Mucosa of descending colon (tissue), 3 donors: Measurements from ENCODE around the gene SLC51B. TPM values are rescaled to one million over a fixed set of nuclear protein-coding genes. Genes with fewer than 3 reads are reported as not detected.

Experiments used
- ATAC-seq: fragments of 200-7000 bp; cut with Tn5 transposase; one replicate; pipeline ENCODE4 v1.9.1; 2020; ENCODE audit warnings: mild to moderate bottlenecking, moderate library complexity
- DNase-seq, 3 donors: peaks; one replicate each; pipeline ENCODE4 v3.0.0-alpha.2; 2020
- H3K36me3 ChIP-seq: fragments of 200-600 bp; one replicate; pipeline ENCODE4 v1.8.0; 2021; ENCODE audit warnings: low read depth, mild to moderate bottlenecking
- H3K4me1 ChIP-seq: fragments of 200-600 bp; one replicate; pipeline ENCODE4 v1.8.0; 2021; ENCODE audit warnings: low read depth, mild to moderate bottlenecking
- H3K4me3 ChIP-seq: fragments of 200-600 bp; one replicate; pipeline ENCODE4 v1.8.0; 2021; ENCODE audit warnings: mild to moderate bottlenecking
- H3K9me3 ChIP-seq: fragments of 200-600 bp; one replicate; pipeline ENCODE4 v1.8.0; 2021; ENCODE audit warnings: mild to moderate bottlenecking
- intact Hi-C, 2 donors: fragments of 100-400 bp; cut with DNase I in 1 of 2; cut with micrococcal nuclease in 1 of 2; formaldehyde crosslinking; loops; one replicate each; pipeline versions ENCODE4 v1.11.0 to v1.11.1; 2022; cut with DNase I, micrococcal nuclease
- total RNA-seq, 3 donors: library from RNA; stranded (reverse); fragmentation: NEBNext Ultra II Directional in 2 of 3; extraction: Animal tissue kit (Norgen Biotek cat#: 25700) in 2 of 3; gene quantifications; one replicate each; pipeline versions ENCODE4 v1.2.1 to v1.2.4, GENCODE V29; 2021 to 2023
- TF ChIP-seq, protein P1 (sequence below): fragments of 200-600 bp; IDR thresholded peaks from one replicate; pipeline ENCODE4 v1.8.0; 2022; ENCODE audit warnings: antibody characterized with exemption, mild to moderate bottlenecking
- donor health status: DM: no; HTN: no; CAD: no; lungs with moderate emphysema.
- donor health status: DM: no; HTN: no; CAD: no.
- donor health status: DM: no; HTN: yes; CAD: no.

The SLC51B gene
- total RNA-seq, 3 donors from 2014 or later = 70.1 to 157 (median 76.2) TPM

DNA sequence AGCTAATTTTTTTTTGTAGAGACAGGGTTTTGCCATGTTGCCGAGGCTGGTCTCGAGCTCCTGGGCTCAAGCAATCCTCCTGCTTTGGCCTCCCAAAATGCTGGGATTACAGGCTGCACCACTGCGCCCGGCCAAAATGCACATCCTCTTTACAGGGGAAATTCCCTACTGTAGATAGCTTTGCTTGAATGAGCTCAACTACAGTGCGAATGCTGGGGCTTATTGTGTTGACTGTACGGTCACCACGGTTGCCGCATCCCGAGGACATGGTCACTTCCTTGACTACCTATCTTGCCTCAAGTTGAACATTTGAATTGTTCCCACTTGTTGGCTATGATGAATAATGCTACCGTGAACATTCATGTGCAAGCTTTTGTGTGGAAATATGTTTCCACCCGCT, 10.5 kb upstream of the SLC51B start:
- ATAC-seq (no peak), DNase-seq (no peak)
- H3K9me3 ChIP-seq = no peaks in the 10 kb centered on the region
- H3K36me3 ChIP-seq = no peaks in the 10 kb centered on the region
- TF ChIP-seq, protein P1, sequence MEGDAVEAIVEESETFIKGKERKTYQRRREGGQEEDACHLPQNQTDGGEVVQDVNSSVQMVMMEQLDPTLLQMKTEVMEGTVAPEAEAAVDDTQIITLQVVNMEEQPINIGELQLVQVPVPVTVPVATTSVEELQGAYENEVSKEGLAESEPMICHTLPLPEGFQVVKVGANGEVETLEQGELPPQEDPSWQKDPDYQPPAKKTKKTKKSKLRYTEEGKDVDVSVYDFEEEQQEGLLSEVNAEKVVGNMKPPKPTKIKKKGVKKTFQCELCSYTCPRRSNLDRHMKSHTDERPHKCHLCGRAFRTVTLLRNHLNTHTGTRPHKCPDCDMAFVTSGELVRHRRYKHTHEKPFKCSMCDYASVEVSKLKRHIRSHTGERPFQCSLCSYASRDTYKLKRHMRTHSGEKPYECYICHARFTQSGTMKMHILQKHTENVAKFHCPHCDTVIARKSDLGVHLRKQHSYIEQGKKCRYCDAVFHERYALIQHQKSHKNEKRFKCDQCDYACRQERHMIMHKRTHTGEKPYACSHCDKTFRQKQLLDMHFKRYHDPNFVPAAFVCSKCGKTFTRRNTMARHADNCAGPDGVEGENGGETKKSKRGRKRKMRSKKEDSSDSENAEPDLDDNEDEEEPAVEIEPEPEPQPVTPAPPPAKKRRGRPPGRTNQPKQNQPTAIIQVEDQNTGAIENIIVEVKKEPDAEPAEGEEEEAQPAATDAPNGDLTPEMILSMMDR = no peak
- intact Hi-C loops = loop anchor here in 1 of 2 donors (10.0 kb wide), 1 partner anchor 50 kb away; no protein-coding TSS in a partner anchor
- no peak overlapping the region for H3K4me3 ChIP-seq
- peaks cover 8% of the 10 kb centered on the region for H3K4me1 ChIP-seq

DNA sequence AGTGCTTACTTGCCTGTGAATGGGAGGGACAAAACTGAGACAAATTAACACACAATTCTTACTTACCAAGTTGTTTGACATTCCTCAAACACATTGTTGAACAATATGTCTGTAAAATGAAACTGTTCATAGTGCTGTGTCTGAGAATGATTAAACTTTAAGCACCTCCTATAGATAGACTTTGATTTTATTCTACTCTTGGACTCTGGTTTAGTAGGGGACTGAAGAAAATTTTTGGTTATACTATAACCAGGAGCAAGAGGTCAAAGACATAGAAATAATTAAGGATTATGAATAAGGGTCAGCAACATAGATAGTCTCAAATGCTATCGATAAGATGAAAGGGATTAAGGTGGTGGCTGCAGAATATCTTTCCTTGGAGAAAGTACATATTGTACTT, 7.9 kb upstream of the SLC51B start:
- peaks cover 12% of the 10 kb centered on the region for H3K4me1 ChIP-seq
- no peaks in the 10 kb centered on the region for H3K9me3 ChIP-seq
- no peaks in the 10 kb centered on the region for H3K36me3 ChIP-seq
- DNase-seq (no peak), ATAC-seq (peak; percentile 46)
- TF ChIP-seq, protein P1 = no peak
- H3K4me3 ChIP-seq = no peak overlapping the region
- intact Hi-C loops = loop anchor here in 1 of 2 donors (10.0 kb wide), 1 partner anchor 47 kb away; no protein-coding TSS in a partner anchor

DNA sequence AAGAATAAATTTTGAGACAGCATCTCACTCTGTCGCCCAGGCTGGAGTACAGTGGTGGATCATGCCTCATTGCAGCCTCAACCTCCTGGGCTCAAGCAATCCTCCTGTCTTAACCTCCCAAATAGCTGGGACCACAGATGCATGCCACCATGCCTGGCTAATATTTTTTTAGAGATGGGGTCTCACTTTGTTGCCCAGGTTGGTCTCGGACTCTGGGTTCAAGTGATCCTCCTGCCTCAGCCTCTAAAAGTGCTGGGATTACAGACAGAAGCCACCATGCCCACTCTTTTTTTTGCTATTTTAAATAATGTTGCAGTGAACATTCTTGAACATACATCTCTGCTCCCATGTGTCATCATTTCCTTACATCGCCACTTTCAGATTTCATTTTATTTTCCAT, 6.8 kb upstream of the SLC51B start:
- ATAC-seq = no peak
- Histone ChIP-seq H3K4me3 (no peak overlapping the region), H3K4me1 (peaks cover 13% of the 10 kb centered on the region), H3K36me3 (no peaks in the 10 kb centered on the region), H3K9me3 (no peaks in the 10 kb centered on the region)
- TF ChIP-seq, protein P1 = no peak
- intact Hi-C loops = loop anchor here in 1 of 2 donors (10.0 kb wide), 1 partner anchor 46 kb away; no protein-coding TSS in a partner anchor
- no peak for DNase-seq

DNA sequence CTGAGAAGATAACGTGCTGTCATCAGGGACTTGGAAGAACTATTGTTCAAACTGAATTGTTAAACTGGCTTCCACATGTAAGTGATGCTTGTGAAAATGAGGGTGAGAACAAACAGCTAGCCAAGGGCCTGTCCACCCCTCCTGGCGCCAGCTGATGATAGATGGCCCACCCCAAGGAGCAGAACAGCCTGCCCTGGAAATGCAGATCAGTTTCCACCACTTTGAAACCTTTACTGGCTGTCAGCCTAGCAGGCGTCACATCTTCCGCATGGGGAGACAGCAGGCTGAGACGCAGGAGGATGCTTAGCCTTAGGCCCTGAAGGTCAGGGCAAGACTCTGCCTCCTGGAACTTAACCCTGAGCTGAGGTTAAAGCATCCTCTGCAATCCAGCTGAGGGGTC, 6.4 kb upstream of the SLC51B start:
- DNase-seq (no peak), ATAC-seq (no peak)
- TF ChIP-seq, protein P1 = no peak
- no peak overlapping the region for H3K4me3 ChIP-seq
- intact Hi-C loops = loop anchor here in 1 of 2 donors (10.0 kb wide), 1 partner anchor 46 kb away; no protein-coding TSS in a partner anchor
- H3K36me3 ChIP-seq = no peaks in the 10 kb centered on the region
- peaks cover 16% of the 10 kb centered on the region for H3K4me1 ChIP-seq
- H3K9me3 ChIP-seq = no peaks in the 10 kb centered on the region

DNA sequence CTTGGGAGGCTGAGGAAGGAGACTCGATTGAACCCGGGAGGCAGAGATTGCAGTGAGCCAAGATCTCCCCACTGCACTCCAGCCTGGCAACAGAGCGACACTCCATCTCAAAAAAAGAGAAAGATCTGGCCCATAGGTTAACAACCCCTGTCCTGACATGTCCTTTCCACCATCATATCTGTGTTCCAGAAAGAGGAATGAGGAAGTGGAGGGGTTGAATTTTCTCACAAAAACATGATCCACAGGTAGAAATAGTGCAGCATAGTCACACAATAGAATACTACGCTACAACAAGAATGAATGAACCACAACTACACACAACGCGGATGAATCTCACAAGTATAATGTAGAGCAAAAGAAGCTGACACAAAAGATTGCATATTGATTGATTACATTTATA, 4.7 kb upstream of the SLC51B start:
- H3K4me1 ChIP-seq = peaks cover 23% of the 10 kb centered on the region
- no peak overlapping the region for H3K4me3 ChIP-seq
- ATAC-seq (no peak), DNase-seq (no peak)
- no peaks in the 10 kb centered on the region for H3K36me3 ChIP-seq
- intact Hi-C loops = no loop called here
- no peaks in the 10 kb centered on the region for H3K9me3 ChIP-seq
- TF ChIP-seq, protein P1 = no peak

DNA sequence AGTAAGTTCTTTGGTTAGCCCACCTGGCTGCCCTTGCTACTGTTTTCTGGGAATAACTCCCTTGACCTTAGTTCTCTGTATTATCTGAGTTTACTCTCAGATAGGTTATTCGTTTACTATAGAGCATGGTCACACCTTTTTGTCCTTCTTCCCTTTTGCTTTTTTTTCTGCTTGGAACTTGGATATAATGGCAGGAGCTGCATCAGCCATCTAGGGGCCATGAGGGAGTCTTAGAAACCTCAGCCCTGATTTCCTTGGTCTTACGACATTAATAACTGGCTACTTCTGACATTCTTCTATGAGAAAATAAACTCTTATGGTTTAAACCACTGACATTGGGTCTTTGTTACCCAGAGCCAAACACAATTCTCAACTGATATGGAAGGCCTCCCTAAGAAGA, 3.4 kb upstream of the SLC51B start:
- ATAC-seq (no peak), DNase-seq (no peak)
- no peaks in the 10 kb centered on the region for H3K9me3 ChIP-seq
- TF ChIP-seq, protein P1 = no peak
- peaks cover 23% of the 10 kb centered on the region for H3K4me1 ChIP-seq
- H3K36me3 ChIP-seq = no peaks in the 10 kb centered on the region
- no peak overlapping the region for H3K4me3 ChIP-seq
- intact Hi-C loops = no loop called here
